HG02798 (cell line): ENCODE measurements around the gene CCL20.
"Not testable (repeated sequence)": the region's sequence is repeated elsewhere in the genome, so short reads cannot be mapped to it uniquely, and the experiment has no call there.

Experiments used
- ATAC-seq: cut with Tn5 transposase; IDR thresholded peaks from one replicate; pipeline ENCODE4 v1.9.1; 2021; ENCODE audit warnings: mild to moderate bottlenecking; ENCODE audit not compliant: unreplicated experiment, poor library complexity

CCL20 gene

GRCh38 chr2:227828477-227828912 is 14.9 kb downstream of the CCL20 start:
- ATAC-seq = no peak

GRCh38 chr2:227829337-227829736 is 15.7 kb downstream of the CCL20 start:
- ATAC-seq = no peak

- ATAC-seq = no peak
These were observed 20.8 kb downstream of the CCL20 start for GRCh38 chr2:227834423-227834822.

DNA sequence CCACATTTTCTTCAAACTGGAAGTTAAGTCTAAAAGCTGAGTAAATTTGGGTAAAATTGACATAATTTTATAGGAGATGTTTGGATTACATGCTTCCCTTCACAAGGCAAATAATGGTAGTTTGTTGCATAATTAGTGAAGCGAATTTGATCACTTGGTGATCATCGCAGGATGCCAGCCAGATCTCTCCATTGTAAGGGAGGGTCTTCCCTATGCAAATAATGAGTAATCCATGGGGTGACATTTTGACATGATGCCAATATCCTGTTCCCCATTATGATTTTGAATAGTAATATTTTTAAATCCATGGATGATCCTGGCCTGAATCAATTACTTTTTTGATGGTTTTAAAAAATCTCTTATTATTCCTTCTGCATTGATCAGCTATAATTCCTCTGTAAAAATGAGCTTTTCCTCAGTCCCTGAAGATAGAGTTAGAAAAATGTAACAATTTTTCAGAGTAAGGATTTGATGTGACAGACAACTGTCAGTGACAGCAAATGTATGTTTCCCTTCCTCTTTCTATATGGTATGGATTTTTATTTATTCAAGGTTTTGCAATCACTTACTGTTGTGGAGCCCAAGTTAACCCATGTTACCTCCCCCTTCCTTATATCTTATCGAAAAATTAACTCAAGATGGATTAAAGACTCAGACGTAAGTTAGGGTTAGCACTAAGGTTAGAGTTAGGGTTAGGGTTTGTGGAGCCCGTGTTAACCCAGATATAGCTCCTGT is 21.4 kb downstream of the CCL20 start:
- no peak for ATAC-seq

DNA sequence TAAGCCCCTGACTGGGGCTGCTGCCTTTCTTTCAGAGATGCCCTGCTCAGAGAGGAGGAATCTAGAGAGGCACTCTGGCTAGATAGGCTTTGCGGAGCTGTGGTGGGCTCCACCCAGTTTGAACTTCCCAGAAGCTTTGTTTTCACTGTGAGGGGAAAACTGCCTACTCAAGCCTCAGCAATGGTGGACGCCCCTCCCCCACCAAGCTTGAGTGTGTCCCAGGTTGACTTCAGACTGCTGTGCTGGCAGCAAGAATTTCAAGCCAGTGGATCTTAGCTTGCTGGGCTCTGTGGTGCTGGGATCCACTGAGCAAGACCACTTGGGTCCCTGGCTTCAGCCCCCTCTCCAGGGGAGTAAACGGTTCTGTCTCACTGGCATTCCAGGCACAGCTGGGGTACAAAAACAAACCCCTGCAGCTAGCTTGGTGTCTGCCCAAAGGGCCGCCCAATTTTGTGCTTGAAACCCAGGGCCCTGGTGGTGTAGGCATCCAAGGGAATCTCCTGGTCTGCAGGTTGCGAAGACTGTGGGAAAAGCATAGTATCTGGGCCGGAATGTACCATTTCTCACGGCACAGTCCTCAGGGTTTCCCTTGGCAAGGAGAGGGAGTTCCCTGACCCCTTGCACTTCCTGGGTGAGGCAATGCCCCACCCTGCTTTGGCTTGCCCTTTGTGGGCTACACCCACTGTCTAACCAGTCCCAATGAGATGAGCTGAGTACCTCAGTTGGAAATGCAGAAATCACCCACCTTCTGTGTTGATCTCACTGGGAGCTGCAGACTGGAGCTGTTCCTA is 25.9 kb downstream of the CCL20 start:
- ATAC-seq = not testable (repeated sequence)

DNA sequence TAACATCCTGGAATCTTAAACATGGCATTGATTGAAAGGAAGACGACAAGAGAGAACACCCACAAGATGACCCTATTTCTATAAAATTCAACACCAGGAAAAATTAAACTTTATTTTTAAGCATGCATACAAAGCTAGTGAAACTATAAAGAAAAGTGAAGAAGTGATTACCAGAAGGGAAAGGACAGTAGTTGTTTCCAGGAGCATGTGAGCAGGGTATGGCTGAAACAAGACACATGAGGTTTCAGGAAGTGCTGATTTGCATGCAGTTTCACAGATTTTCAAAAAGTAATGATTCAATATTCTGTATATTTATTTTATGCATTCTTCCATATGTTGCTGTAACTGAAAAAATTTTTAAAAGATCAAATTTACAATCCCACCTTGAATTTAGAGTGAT is 33.2 kb downstream of the CCL20 start:
- ATAC-seq = no peak

DNA sequence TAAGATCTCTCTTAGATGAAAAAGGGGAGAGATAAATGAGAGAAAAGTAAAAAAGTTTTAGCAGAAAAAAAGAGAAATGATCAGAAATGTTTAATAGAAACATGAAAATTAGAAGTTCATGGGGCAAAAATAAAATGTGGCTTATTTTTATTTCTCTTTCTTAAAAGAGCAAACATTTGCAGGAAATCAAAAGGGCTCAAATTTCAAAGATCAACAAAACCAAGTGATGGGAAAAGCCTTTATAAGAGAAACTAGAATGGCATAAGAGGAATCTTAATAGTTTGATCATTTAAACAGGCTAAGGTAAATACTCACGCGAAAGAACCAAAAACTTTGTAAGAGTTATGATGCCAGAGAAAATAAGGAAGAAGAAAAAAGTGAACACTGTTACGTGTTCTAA is 34.5 kb downstream of the CCL20 start:
- no peak for ATAC-seq

DNA sequence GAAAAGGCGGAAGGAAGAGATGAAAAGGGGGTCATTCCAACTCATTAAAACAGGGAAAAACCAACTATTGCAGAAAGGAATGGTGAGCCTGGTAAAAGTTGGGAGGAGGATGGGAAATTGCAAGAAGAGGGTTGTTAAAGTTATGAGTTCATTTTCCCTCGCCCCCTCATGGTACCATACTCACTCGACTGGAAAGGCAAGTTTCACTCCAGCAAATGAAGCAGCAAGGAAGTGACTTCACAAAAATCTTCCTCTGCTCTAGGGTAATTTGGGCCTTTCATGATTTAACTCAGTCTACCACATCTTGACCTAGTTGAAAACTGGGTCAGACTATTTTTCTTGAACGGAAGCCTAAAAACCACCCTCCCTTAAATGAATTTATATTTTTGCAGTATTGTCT is 34.9 kb downstream of the CCL20 start:
- peak; percentile 74 for ATAC-seq

DNA sequence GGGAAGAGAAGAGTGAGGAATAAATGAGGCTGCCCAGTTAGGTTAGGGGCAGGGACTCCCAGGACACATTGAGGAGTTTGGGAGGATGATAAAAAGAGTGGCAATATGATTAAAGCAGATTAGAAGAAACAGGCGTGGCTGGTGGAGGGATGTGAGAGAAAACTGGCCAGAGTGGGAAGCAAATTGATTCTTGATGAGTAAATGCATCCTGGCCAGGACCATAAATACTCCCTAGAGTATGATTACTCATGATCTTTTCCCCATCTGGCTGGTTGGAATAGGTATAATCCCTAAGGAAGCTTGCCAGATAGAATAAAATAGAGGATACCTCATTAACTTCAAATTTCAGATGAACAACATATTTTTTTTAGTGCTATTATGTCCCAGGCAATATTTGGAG is 36.3 kb downstream of the CCL20 start:
- no peak for ATAC-seq

GRCh38 chr2:227853204-227853629 is 39.6 kb downstream of the CCL20 start:
- no peak for ATAC-seq

GRCh38 chr2:227853765-227854271 is 40.2 kb downstream of the CCL20 start:
- no peak for ATAC-seq

- no peak for ATAC-seq
These were observed 41.8 kb downstream of the CCL20 start for GRCh38 chr2:227855440-227855839.

DNA sequence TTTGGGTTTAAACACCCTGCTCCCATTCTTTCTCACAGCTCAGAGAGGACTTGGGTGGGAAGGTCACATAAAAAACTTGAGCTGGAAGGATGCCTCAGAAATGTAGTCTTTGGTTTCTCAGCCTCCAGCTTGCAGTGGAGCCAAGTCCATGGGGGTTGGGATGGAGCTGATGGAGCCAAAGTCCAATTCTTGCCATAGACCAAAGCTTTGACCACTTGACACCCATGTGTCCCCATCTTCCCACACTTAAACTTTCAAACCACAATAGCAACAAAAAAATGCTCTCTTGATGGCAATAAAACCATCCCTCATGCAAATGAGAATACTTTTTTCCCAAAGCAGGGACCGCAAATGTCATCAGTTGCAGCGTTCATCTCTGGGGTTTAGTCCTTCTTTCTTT is 43.1 kb downstream of the CCL20 start:
- no peak for ATAC-seq

GRCh38 chr2:227860221-227860641 is 46.6 kb downstream of the CCL20 start:
- ATAC-seq = no peak

GRCh38 chr2:227861011-227861410 is 47.4 kb downstream of the CCL20 start:
- no peak for ATAC-seq

GRCh38 chr2:227862227-227862740 is 48.6 kb downstream of the CCL20 start:
- ATAC-seq = no peak

- ATAC-seq = no peak
These were observed 49.3 kb downstream of the CCL20 start for GRCh38 chr2:227862741-227863588.

DNA sequence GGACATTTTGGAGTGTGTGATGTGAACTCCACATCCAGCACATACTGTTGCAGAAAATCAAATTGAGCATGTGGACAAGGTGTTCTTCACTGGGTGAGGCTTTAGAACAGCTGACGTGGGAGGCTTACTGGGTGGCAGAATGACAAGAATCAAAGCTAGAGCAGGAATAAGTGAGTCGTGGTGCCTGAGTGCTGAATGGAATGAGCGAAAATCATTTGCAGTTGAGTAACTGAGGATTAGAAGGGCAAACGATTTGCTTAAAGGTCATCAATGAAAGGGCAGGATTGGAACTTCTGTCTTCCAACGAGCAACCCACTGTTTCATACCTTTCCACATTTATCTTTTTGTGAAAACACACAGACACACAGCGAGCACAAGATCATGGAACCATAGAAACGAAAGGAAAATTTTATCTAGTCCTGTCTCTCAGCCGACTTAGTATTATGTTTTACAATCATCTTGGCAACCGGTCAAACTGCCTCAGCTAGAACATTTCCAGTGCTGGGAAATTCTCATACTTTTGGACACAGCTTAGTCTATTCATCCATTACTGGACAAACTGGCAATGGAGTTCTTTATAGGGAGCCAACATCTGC is 50.6 kb downstream of the CCL20 start:
- no peak for ATAC-seq

GRCh38 chr2:227865291-227865690 is 51.6 kb downstream of the CCL20 start:
- no peak for ATAC-seq
